Posterior cingulate gyrus (tissue), 11 donors: ENCODE measurements around the gene LSAMP.

Source experiments
- DNase-seq, 10 donors: peaks; one replicate each; pipeline versions ENCODE4 v3.0.0 to v3.0.0-alpha.2; 2020 to 2021; ENCODE audit warnings: mixed read lengths in 3 of 10
- intact Hi-C: fragments of 100-400 bp; cut with DNase I; formaldehyde crosslinking; loops from one replicate; pipeline ENCODE4 v1.15.1; 2023

LSAMP gene

GRCh38 chr3:116433552-116433951, 11.7 kb downstream of the LSAMP start:
- intact Hi-C loops: no loop called here
- DNase-seq: no peak

- no peak for DNase-seq
- intact Hi-C loops: no loop called here
These were observed 12.5 kb downstream of the LSAMP start for GRCh38 chr3:116432795-116433194.

GRCh38 chr3:116429479-116430269, 15.6 kb downstream of the LSAMP start:
- intact Hi-C loops: no loop called here
- no peak for DNase-seq

- DNase-seq: peak in 2 of 10 donors; percentile 58 to 60
- intact Hi-C loops: no loop called here
These were observed 19.3 kb downstream of the LSAMP start for GRCh38 chr3:116426036-116426435.

- intact Hi-C loops: no loop called here
- no peak for DNase-seq
These were observed 20.2 kb downstream of the LSAMP start for GRCh38 chr3:116425126-116425525.

- no peak for DNase-seq
These were observed 21.3 kb downstream of the LSAMP start for GRCh38 chr3:116423945-116424344.

GRCh38 chr3:116423374-116423773, 21.9 kb downstream of the LSAMP start:
- intact Hi-C loops: no loop called here
- DNase-seq: peak in 5 of 10 donors; percentile 26 to 77 (median 41)

More at GRCh38 chr3:116423945-116424344, 21.3 kb downstream of the LSAMP start:
- intact Hi-C loops: no loop called here

GRCh38 chr3:116417151-116417550, 28.1 kb downstream of the LSAMP start:
- DNase-seq: peak in 2 of 10 donors; percentile 27 to 32
- intact Hi-C loops: no loop called here

GRCh38 chr3:116413319-116413718, 32.0 kb downstream of the LSAMP start:
- intact Hi-C loops: no loop called here
- no peak for DNase-seq

- no peak for DNase-seq
These were observed 36.8 kb downstream of the LSAMP start for GRCh38 chr3:116408473-116408872.

GRCh38 chr3:116405231-116405630, 40.1 kb downstream of the LSAMP start:
- DNase-seq: no peak
- intact Hi-C loops: no loop called here

More at GRCh38 chr3:116408473-116408872, 36.8 kb downstream of the LSAMP start:
- intact Hi-C loops: no loop called here

GRCh38 chr3:116399701-116400226, 45.5 kb downstream of the LSAMP start:
- intact Hi-C loops: no loop called here
- no peak for DNase-seq

- intact Hi-C loops: no loop called here
These were observed 50.9 kb downstream of the LSAMP start for GRCh38 chr3:116394365-116394764.

GRCh38 chr3:116393199-116393598, 52.1 kb downstream of the LSAMP start:
- peak in 2 of 10 donors; percentile 26 to 57 for DNase-seq

More at GRCh38 chr3:116394365-116394764, 50.9 kb downstream of the LSAMP start:
- no peak for DNase-seq

GRCh38 chr3:116392291-116392690, 53.0 kb downstream of the LSAMP start:
- DNase-seq: peak in 1 of 10 donors; percentile 76
- intact Hi-C loops: no loop called here

More at GRCh38 chr3:116393199-116393598, 52.1 kb downstream of the LSAMP start:
- intact Hi-C loops: no loop called here

- DNase-seq: peak in 3 of 10 donors; percentile 41 to 66 (median 50)
- intact Hi-C loops: no loop called here
These were observed 53.7 kb downstream of the LSAMP start for GRCh38 chr3:116391296-116392201.

GRCh38 chr3:116390318-116390717, 55.0 kb downstream of the LSAMP start:
- no peak for DNase-seq
- intact Hi-C loops: no loop called here

- no peak for DNase-seq
- intact Hi-C loops: loop anchor here (5.0 kb wide), 1 partner anchor 167 kb away; no protein-coding TSS in a partner anchor
These were observed 56.4 kb downstream of the LSAMP start for GRCh38 chr3:116388867-116389385.

- intact Hi-C loops: loop anchor here (5.0 kb wide), 1 partner anchor 164 kb away; no protein-coding TSS in a partner anchor
- no peak for DNase-seq
These were observed 59.1 kb downstream of the LSAMP start for GRCh38 chr3:116386168-116386567.

GRCh38 chr3:116384717-116385116, 60.6 kb downstream of the LSAMP start:
- no peak for DNase-seq
- intact Hi-C loops: loop anchor here (5.0 kb wide), 1 partner anchor 162 kb away; no protein-coding TSS in a partner anchor
